ENCODE data around the gene FBRSL1.
"Not testable (repeated sequence)": the region's sequence is repeated elsewhere in the genome, so short reads cannot be mapped to it uniquely, and the experiment has no call there.

Gene FBRSL1

GRCh38 chr12:132471011-132471857, 18.7 kb upstream of the FBRSL1 start:
- ChIA-PET POLR2A (no interaction called here), CTCF (no interaction called here)
- TF ChIP-seq CTCF (IDR thresholded peaks at IDR 0.05; ENCODE audit: insufficient read depth, low read length, missing control alignments) = no peak
- H3K4me3 ChIP-seq (ENCODE audit: low read depth, low read length) = no peak overlapping the region
- no peak for DNase-seq (ENCODE audit: low read depth, low spot score)

- H3K4me3 ChIP-seq (ENCODE audit: low read depth, low read length) = no peak overlapping the region
- TF ChIP-seq CTCF (IDR thresholded peaks at IDR 0.05; ENCODE audit: insufficient read depth, low read length, missing control alignments) = no peak
- ChIA-PET CTCF (no interaction called here), POLR2A (no interaction called here)
- DNase-seq (ENCODE audit: low read depth, low spot score) = no peak
Observed at GRCh38 chr12:132471858-132472255, 18.1 kb upstream of the FBRSL1 start.

GRCh38 chr12:132472386-132472785, 17.6 kb upstream of the FBRSL1 start:
- no peak for DNase-seq (ENCODE audit: low read depth, low spot score)
- POLR2A ChIA-PET = no interaction called here
- CTCF ChIA-PET = no interaction called here
- H3K4me3 ChIP-seq (ENCODE audit: low read depth, low read length) = no peak overlapping the region
- TF ChIP-seq CTCF (IDR thresholded peaks at IDR 0.05; ENCODE audit: insufficient read depth, low read length, missing control alignments) = no peak

- no peak for DNase-seq (ENCODE audit: low read depth, low spot score)
- ChIA-PET POLR2A (no interaction called here), CTCF (no interaction called here)
- H3K4me3 ChIP-seq (ENCODE audit: low read depth, low read length) = peak overlapping the region; percentile 48
- TF ChIP-seq CTCF (IDR thresholded peaks at IDR 0.05; ENCODE audit: insufficient read depth, low read length, missing control alignments) = no peak
Observed at GRCh38 chr12:132474237-132474741, 15.7 kb upstream of the FBRSL1 start.

- CTCF ChIA-PET; H3K4me3 ChIP-seq (ENCODE audit: low read depth, low read length): not testable (repeated sequence)
Observed at GRCh38 chr12:132474799-132475303, 15.1 kb upstream of the FBRSL1 start.

GRCh38 chr12:132475304-132476037, 14.5 kb upstream of the FBRSL1 start:
- DNase-seq (ENCODE audit: low read depth, low spot score) = no peak
- H3K4me3 ChIP-seq (ENCODE audit: low read depth, low read length) = no peak overlapping the region
- ChIA-PET POLR2A (no interaction called here), CTCF (no interaction called here)
- TF ChIP-seq CTCF (IDR thresholded peaks at IDR 0.05; ENCODE audit: insufficient read depth, low read length, missing control alignments) = no peak

More at GRCh38 chr12:132474799-132475303, 15.1 kb upstream of the FBRSL1 start:
- DNase-seq (ENCODE audit: low read depth, low spot score); POLR2A ChIA-PET: not testable (repeated sequence)

Data from AG04449 (cell line).